Measurements from ENCODE around the gene BMP8A. TPM values are rescaled to one million over a fixed set of nuclear protein-coding genes. Genes with fewer than 3 reads are reported as not detected.

BMP8A gene
- total RNA-seq, 1 experiment from 2014 or later, result not detected

DNA sequence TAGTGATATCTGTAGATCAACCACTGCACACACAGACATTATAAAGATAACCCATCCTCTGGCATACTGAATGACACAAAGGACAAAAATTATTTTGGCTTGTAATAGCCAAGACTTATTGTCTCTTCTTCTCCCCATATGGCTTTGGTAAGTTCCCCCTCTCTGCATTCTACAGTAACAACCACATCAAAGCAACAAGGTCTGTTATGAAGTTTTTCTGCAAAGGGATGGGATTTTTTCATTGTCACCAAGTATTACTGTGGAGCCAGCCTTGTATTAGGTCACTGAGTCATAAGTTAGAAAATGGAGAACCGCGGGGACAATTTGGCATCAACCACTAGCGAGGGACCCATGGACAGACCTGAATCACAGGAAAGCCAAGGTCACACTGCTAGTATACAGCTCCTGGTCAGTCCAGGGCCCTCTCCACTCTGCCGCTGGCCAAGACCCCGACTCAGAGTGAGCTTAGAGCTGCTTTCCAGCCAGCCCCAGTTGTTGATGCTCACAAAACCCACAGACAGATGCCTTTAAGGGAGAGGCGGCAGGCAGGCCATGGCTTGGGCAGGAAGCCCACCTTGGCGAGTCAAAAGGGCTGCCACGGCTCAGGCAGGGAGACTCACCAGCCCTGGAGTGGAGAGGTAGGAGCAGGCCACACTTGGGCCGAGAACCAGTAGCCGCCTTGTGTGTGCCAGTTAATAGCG is 79.2 kb downstream of the BMP8A start:
- H3K4me1 Mint-ChIP-seq (ENCODE audit: insufficient read depth, unreplicated experiment), result peaks cover 16% of the 10 kb centered on the region
- POLR2A ChIA-PET, result no interaction called here
- no peak for DNase-seq (ENCODE audit: unreplicated experiment)
- H3K27me3 Mint-ChIP-seq (ENCODE audit: insufficient read depth, unreplicated experiment), result no peaks in the 10 kb centered on the region
- CTCF ChIA-PET, result no interaction called here
- H3K4me3 Mint-ChIP-seq (ENCODE audit: unreplicated experiment), result no peak overlapping the region
- intact Hi-C loops (cut with micrococcal nuclease), result no loop called here
- no TSS peak for BruUV-seq (replicated peaks)
- H3K9me3 Mint-ChIP-seq (ENCODE audit: unreplicated experiment), result no peaks in the 10 kb centered on the region
- H3K27ac Mint-ChIP-seq (ENCODE audit: low read depth, unreplicated experiment), result no peak overlapping the region
- TF ChIP-seq, protein P1, sequence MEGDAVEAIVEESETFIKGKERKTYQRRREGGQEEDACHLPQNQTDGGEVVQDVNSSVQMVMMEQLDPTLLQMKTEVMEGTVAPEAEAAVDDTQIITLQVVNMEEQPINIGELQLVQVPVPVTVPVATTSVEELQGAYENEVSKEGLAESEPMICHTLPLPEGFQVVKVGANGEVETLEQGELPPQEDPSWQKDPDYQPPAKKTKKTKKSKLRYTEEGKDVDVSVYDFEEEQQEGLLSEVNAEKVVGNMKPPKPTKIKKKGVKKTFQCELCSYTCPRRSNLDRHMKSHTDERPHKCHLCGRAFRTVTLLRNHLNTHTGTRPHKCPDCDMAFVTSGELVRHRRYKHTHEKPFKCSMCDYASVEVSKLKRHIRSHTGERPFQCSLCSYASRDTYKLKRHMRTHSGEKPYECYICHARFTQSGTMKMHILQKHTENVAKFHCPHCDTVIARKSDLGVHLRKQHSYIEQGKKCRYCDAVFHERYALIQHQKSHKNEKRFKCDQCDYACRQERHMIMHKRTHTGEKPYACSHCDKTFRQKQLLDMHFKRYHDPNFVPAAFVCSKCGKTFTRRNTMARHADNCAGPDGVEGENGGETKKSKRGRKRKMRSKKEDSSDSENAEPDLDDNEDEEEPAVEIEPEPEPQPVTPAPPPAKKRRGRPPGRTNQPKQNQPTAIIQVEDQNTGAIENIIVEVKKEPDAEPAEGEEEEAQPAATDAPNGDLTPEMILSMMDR (IDR thresholded peaks at IDR 0.05; ENCODE audit: unreplicated experiment), result no peak
- peaks cover 100% of the 10 kb centered on the region for H3K36me3 Mint-ChIP-seq (ENCODE audit: insufficient read depth, unreplicated experiment)

DNA sequence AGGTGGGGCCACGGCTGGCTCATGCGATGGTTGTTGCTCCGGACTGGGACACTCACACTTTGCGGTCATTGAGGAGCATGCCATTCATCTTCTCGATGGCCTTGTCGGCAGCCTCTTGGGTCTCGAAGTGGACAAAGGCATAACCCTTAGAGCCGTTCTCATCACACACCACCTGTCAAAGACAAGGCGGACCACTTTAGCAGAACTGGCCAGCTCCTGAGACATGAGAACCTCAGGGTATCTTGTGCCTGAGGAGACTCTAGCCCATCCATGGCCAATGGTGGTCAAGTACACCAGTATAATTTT is 79.7 kb downstream of the BMP8A start:
- Mint-ChIP-seq H3K9me3 (ENCODE audit: unreplicated experiment) (no peaks in the 10 kb centered on the region), H3K4me1 (ENCODE audit: insufficient read depth, unreplicated experiment) (peaks cover 16% of the 10 kb centered on the region), H3K36me3 (ENCODE audit: insufficient read depth, unreplicated experiment) (peaks cover 99% of the 10 kb centered on the region), H3K27me3 (ENCODE audit: insufficient read depth, unreplicated experiment) (no peaks in the 10 kb centered on the region), H3K27ac (ENCODE audit: low read depth, unreplicated experiment) (peak overlapping the region; percentile 51), H3K4me3 (ENCODE audit: unreplicated experiment) (no peak overlapping the region)
- intact Hi-C loops (cut with micrococcal nuclease), result no loop called here
- BruUV-seq (replicated peaks), result no TSS peak
- DNase-seq (ENCODE audit: unreplicated experiment), result no peak
- ChIA-PET CTCF (interaction anchor here (0.5 kb wide), 1 partner anchor 149 kb away, joined by 3 read pairs; no protein-coding TSS in a partner anchor), POLR2A (no interaction called here)
- TF ChIP-seq, protein P1 (IDR thresholded peaks at IDR 0.05; ENCODE audit: unreplicated experiment), result no peak

DNA sequence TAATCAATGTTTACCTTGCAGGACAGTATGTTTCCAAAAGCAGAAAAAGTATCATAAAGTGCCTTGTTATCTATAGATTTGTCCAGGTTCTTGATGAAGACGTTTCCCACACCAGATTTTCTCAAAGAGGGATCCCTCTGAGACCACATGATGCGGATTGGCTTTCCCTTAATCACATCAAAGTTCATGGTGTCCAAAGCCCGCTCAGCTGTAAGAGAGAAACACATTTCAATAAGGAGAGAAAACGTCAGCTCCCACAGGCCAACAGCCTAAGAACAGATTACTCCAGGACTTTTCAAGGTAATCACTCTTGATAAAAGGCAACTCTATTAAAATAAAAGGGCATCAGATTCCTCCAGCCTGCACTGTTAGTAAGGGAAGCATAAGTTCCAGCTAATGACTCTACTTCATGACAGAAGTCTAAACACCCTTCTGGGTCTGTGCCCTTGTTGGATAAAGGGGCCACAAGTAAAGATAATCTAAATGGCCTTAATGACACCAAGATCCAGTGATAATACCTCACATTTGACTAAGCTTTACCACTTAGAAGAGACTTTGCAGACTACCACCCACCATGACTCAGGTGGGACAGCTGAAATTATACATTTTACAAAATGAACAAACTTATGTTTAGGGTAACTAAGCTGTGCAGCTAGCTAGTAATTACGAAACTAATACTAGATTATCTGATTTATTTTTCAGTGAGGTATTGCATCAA is 81.1 kb downstream of the BMP8A start:
- TF ChIP-seq, protein P1 (IDR thresholded peaks at IDR 0.05; ENCODE audit: unreplicated experiment), result no peak
- no TSS peak for BruUV-seq (replicated peaks)
- peaks cover 93% of the 10 kb centered on the region for H3K36me3 Mint-ChIP-seq (ENCODE audit: insufficient read depth, unreplicated experiment)
- ChIA-PET POLR2A (interaction anchor here (4.8 kb wide), 1 partner anchor 12 kb away, joined by 36 read pairs; no protein-coding TSS in a partner anchor), CTCF (interaction anchor here (0.6 to 2.4 kb wide), 2 partner anchors 33 to 196 kb away, joined by 3 to 14 read pairs; no protein-coding TSS in a partner anchor)
- peaks cover 16% of the 10 kb centered on the region for H3K4me1 Mint-ChIP-seq (ENCODE audit: insufficient read depth, unreplicated experiment)
- DNase-seq (ENCODE audit: unreplicated experiment), result no peak
- intact Hi-C loops (cut with micrococcal nuclease), result no loop called here
- H3K27ac Mint-ChIP-seq (ENCODE audit: low read depth, unreplicated experiment), result no peak overlapping the region
- no peaks in the 10 kb centered on the region for H3K9me3 Mint-ChIP-seq (ENCODE audit: unreplicated experiment)
- peak overlapping the region; percentile 88 for H3K4me3 Mint-ChIP-seq (ENCODE audit: unreplicated experiment)
- no peaks in the 10 kb centered on the region for H3K27me3 Mint-ChIP-seq (ENCODE audit: insufficient read depth, unreplicated experiment)

DNA sequence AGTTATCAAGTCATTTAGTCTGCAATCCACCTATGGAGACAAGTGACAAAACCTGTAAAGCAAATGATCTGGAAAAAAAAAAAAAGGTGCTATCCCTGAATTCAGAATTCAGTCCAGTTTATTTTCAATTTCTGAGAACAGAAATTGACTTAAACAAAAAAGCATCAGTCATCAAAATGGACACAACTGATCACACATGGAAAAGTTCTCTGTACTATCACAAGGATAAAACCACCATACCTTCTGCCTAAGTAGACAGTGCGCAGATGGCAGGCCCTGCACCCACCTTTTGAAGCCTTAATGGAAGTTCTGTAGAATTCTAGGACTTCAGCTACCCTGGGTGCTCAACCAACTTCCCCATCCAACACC is 81.6 kb downstream of the BMP8A start:
- Mint-ChIP-seq H3K9me3 (ENCODE audit: unreplicated experiment) (no peaks in the 10 kb centered on the region), H3K4me1 (ENCODE audit: insufficient read depth, unreplicated experiment) (peaks cover 16% of the 10 kb centered on the region), H3K27ac (ENCODE audit: low read depth, unreplicated experiment) (no peak overlapping the region), H3K27me3 (ENCODE audit: insufficient read depth, unreplicated experiment) (no peaks in the 10 kb centered on the region), H3K4me3 (ENCODE audit: unreplicated experiment) (peak overlapping the region; percentile 88), H3K36me3 (ENCODE audit: insufficient read depth, unreplicated experiment) (peaks cover 88% of the 10 kb centered on the region)
- intact Hi-C loops (cut with micrococcal nuclease), result no loop called here
- no TSS peak for BruUV-seq (replicated peaks)
- TF ChIP-seq, protein P1 (IDR thresholded peaks at IDR 0.05; ENCODE audit: unreplicated experiment), result no peak
- POLR2A ChIA-PET, result interaction anchor here (4.5 to 4.8 kb wide), 2 partner anchors 8 to 13 kb away, joined by 24 to 36 read pairs; no protein-coding TSS in a partner anchor
- CTCF ChIA-PET, result interaction anchor here (0.6 to 2.4 kb wide), 3 partner anchors 8 to 33 kb away, joined by 3 to 14 read pairs (median 5); no protein-coding TSS in a partner anchor
- no peak for DNase-seq (ENCODE audit: unreplicated experiment)
